Activated CD8-positive, alpha-beta T cell treated with anti-CD3 and anti-CD28 coated beads for 36 hours (primary cell): ENCODE results near the gene NHP2. TPM values are rescaled to one million over a fixed set of nuclear protein-coding genes. Genes with fewer than 3 reads are reported as not detected.

ENCODE experiments used
- ATAC-seq: fragments of 200-7000 bp; cut with Tn5 transposase; one replicate; pipeline ENCODE4 v1.10.0; 2021; ENCODE audit warnings: mild to moderate bottlenecking, moderate library complexity
- CTCF ChIA-PET: fragments of 350-600 bp; sonication (Branson Sonifier 250); formaldehyde crosslinking; loops from one replicate; lab custom pipeline; 2021; ENCODE audit warnings: antibody characterized with exemption; lab: Charles Lee
- POLR2A ChIA-PET: fragments of 350-600 bp; sonication (Branson Sonifier 250); formaldehyde crosslinking; loops from one replicate; lab custom pipeline; 2021; ENCODE audit warnings: antibody characterized with exemption; lab: Charles Lee
- DNase-seq: peaks from one replicate; pipeline ENCODE4 v3.0.0-alpha.2; 2020
- H3K27ac Mint-ChIP-seq: one replicate; pipeline ENCODE4 v1.8.0; 2021; ENCODE audit warnings: mild to moderate bottlenecking, mixed read lengths
- H3K27me3 Mint-ChIP-seq: one replicate; pipeline ENCODE4 v1.8.0; 2021; ENCODE audit warnings: mixed read lengths
- H3K36me3 Mint-ChIP-seq: one replicate; pipeline ENCODE4 v1.8.0; 2021; ENCODE audit warnings: low read depth, mixed read lengths
- H3K4me1 Mint-ChIP-seq: one replicate; pipeline ENCODE4 v1.8.0; 2021; ENCODE audit warnings: low read depth, mixed read lengths
- H3K4me3 Mint-ChIP-seq: one replicate; pipeline ENCODE4 v1.8.0; 2021; ENCODE audit warnings: mild to moderate bottlenecking, moderate library complexity, mixed read lengths
- H3K9me3 Mint-ChIP-seq: one replicate; pipeline ENCODE4 v1.8.0; 2021; ENCODE audit warnings: mixed read lengths
- intact Hi-C: fragments of 100-400 bp; cut with micrococcal nuclease; formaldehyde crosslinking; loops from one replicate; pipeline ENCODE4 v1.10.0; 2022
- total RNA-seq, 2 experiments: library from RNA; stranded (reverse); gene quantifications; one replicate each; pipeline ENCODE4 v1.2.3, GENCODE V29; 2021
- TF ChIP-seq, protein P1 (sequence below): fragments of 200-600 bp; IDR thresholded peaks from one replicate; pipeline ENCODE4 v1.8.0; 2022; ENCODE audit warnings: antibody characterized with exemption, mild to moderate bottlenecking

NHP2 gene
- total RNA-seq, 2 experiments from 2014 or later, result 287 to 296 TPM

DNA sequence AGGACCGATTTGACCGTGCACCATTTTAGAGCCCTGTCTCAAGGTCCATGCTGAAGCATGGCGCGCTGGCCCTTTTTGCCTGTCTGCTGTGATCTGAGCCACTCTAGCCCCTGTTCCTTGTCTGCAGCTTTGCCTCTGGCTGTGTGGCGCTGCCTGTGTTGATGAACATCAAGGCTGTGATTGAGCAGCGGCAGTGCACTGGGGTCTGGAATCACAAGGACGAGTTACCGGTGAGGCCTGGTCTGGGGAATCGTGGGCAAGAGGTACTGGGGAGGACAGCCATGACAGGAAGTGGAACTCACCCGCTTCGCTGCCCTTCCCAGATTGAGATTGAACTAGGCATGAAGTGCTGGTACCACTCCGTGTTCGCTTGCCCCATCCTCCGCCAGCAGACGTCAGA, 6.3 kb downstream of the NHP2 start:
- H3K27me3 Mint-ChIP-seq, result no peaks in the 10 kb centered on the region
- CTCF ChIA-PET, result interaction anchor here (1.8 to 20.3 kb wide), 3 partner anchors 10 to 73 kb away, joined by 5 to 319 read pairs (median 84); no protein-coding TSS in a partner anchor
- POLR2A ChIA-PET, result interaction anchor here (1.3 to 6.9 kb wide), 3 partner anchors 11 to 27 kb away, joined by 4 to 37 read pairs (median 6); partner anchors contain the start of gene RMND5B
- intact Hi-C loops, result loop anchor here (5.0 kb wide), 1 partner anchor 70 kb away; no protein-coding TSS in a partner anchor
- peaks cover 50% of the 10 kb centered on the region for H3K4me1 Mint-ChIP-seq
- H3K36me3 Mint-ChIP-seq, result peaks cover 65% of the 10 kb centered on the region
- H3K27ac Mint-ChIP-seq, result peak overlapping the region; percentile 41
- H3K4me3 Mint-ChIP-seq, result no peak overlapping the region
- TF ChIP-seq, protein P1, sequence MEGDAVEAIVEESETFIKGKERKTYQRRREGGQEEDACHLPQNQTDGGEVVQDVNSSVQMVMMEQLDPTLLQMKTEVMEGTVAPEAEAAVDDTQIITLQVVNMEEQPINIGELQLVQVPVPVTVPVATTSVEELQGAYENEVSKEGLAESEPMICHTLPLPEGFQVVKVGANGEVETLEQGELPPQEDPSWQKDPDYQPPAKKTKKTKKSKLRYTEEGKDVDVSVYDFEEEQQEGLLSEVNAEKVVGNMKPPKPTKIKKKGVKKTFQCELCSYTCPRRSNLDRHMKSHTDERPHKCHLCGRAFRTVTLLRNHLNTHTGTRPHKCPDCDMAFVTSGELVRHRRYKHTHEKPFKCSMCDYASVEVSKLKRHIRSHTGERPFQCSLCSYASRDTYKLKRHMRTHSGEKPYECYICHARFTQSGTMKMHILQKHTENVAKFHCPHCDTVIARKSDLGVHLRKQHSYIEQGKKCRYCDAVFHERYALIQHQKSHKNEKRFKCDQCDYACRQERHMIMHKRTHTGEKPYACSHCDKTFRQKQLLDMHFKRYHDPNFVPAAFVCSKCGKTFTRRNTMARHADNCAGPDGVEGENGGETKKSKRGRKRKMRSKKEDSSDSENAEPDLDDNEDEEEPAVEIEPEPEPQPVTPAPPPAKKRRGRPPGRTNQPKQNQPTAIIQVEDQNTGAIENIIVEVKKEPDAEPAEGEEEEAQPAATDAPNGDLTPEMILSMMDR, result no peak
- H3K9me3 Mint-ChIP-seq, result no peaks in the 10 kb centered on the region
- no peak for ATAC-seq
- no peak for DNase-seq

DNA sequence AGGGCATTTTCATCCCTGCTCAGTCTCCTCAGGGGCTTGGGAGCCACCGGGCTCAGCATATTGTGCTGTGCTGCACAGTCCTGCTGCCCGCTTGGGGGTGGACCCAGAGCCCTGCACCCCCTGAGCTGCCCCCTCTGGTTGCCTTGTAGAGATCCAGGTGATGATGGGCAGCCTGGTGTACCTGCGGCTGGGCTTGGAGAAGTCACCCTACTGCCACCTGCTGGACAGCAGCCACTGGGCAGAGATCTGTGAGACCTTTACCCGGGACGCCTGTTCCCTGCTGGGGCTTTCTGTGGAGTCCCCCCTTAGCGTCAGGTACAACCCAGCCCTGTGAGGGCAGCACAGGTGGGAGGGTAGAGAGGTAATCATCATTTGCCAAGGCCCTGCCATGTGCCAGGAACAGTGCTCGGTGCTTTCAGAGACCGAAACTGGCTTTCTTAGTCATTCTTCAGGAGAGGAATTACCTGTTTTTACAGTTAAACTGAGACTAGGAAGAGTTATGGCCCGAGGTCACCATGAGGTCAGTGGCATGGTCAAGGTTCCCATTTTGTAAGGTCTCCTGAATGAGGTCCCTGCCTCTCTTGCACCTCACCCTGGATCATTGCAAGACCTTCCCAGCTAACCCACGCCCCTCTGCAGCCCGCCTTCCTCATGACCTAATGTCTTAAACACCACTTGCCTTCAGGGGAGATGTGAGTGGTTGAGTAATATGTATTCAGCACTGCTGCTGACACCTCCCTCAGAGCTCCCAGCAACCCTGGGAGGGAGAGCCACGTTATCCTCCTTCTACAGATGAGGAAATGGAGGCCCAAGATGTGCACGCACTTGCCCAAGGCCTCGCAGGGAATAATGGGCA, 7.5 kb downstream of the NHP2 start:
- DNase-seq, result peak; percentile 87
- Mint-ChIP-seq H3K4me1 (peaks cover 41% of the 10 kb centered on the region), H3K27me3 (no peaks in the 10 kb centered on the region), H3K36me3 (peaks cover 59% of the 10 kb centered on the region), H3K4me3 (no peak overlapping the region), H3K9me3 (no peaks in the 10 kb centered on the region), H3K27ac (peak overlapping the region; percentile 67)
- ATAC-seq, result peak; percentile 71
- POLR2A ChIA-PET, result interaction anchor here (0.7 to 6.9 kb wide), 8 partner anchors 10 to 183 kb away, joined by 3 to 37 read pairs (median 3); partner anchors contain the start of genes HNRNPAB and N4BP3
- intact Hi-C loops, result loop anchor here (5.0 kb wide), 1 partner anchor 69 kb away; no protein-coding TSS in a partner anchor
- CTCF ChIA-PET, result interaction anchor here (0.7 to 20.3 kb wide), 9 partner anchors 10 to 85 kb away, joined by 3 to 319 read pairs (median 5); partner anchors contain the start of gene N4BP3
- TF ChIP-seq, protein P1, result peak; percentile 86

DNA sequence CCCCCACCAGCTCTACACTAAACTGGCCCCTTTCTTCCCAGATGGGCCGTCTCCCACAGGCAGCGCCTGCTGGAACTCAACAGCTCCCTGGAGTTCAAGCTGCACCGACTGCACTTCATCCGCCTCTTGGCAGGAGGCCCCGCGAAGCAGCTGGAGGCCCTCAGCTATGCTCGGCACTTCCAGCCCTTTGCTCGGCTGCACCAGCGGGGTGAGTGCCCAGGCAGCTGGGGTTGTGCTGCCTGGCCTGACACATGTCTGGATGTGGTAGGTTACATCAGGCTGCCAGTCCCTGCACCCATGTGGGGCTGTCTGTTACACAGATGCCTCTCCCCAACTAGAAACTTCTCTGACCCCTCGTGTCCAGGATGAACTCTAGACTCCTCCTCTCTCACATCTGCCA, 9.8 kb downstream of the NHP2 start:
- ATAC-seq (no peak), DNase-seq (no peak)
- no peaks in the 10 kb centered on the region for H3K27me3 Mint-ChIP-seq
- CTCF ChIA-PET, result interaction anchor here (2.7 to 20.3 kb wide), 3 partner anchors 8 to 69 kb away, joined by 13 to 319 read pairs (median 84); no protein-coding TSS in a partner anchor
- peaks cover 44% of the 10 kb centered on the region for H3K36me3 Mint-ChIP-seq
- H3K9me3 Mint-ChIP-seq, result no peaks in the 10 kb centered on the region
- POLR2A ChIA-PET, result interaction anchor here (1.0 to 3.0 kb wide), 3 partner anchors 9 to 28 kb away, joined by 4 to 14 read pairs (median 5); partner anchors contain the start of gene NHP2
- H3K27ac Mint-ChIP-seq, result peak overlapping the region; percentile 58
- no peak overlapping the region for H3K4me3 Mint-ChIP-seq
- TF ChIP-seq, protein P1, result no peak
- peaks cover 18% of the 10 kb centered on the region for H3K4me1 Mint-ChIP-seq
- intact Hi-C loops, result no loop called here

DNA sequence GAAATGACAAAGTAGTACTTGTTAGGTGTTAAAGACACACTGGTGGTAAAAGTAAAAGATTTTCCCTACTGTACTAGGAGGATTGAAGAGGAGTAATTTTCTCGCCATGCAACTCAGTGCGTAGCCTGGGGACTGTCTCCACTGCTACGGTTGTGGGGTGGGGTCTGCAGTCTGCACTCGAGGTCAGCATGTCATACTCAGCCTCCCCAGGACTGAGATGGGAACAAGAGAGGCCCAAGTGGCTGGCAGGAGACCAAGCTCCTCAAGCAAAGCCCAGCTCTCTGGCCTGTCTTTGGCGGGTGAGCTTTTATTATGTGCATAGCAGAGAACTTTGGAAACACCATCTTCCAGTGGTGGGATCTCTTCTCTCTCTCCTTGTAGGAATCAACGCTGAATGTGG, 10.4 kb downstream of the NHP2 start:
- Mint-ChIP-seq H3K27me3 (no peaks in the 10 kb centered on the region), H3K27ac (peak overlapping the region; percentile 20), H3K9me3 (no peaks in the 10 kb centered on the region), H3K4me3 (no peak overlapping the region), H3K36me3 (peaks cover 41% of the 10 kb centered on the region), H3K4me1 (peaks cover 14% of the 10 kb centered on the region)
- ChIA-PET CTCF (interaction anchor here (1.8 to 20.3 kb wide), 4 partner anchors 7 to 68 kb away, joined by 5 to 319 read pairs (median 48); partner anchors contain the start of gene RMND5B), POLR2A (interaction anchor here (1.0 to 3.0 kb wide), 3 partner anchors 9 to 22 kb away, joined by 3 to 14 read pairs (median 4); partner anchors contain the start of gene NHP2)
- DNase-seq (no peak), ATAC-seq (no peak)
- TF ChIP-seq, protein P1, result no peak
- intact Hi-C loops, result no loop called here
